HEK293 (cell line): ENCODE results near the gene ADAMTS19.

Experiments used
- CTCF ChIA-PET: fragments of 350-600 bp; formaldehyde crosslinking; extraction: SDS; loops from one replicate; lab custom pipeline; 2021; ENCODE audit warnings: antibody characterized with exemption; lab: Yijun Ruan, JAX
- POLR2A ChIA-PET: fragments of 300-600 bp; formaldehyde crosslinking; extraction: SDS; loops from one replicate; lab custom pipeline; 2020; ENCODE audit warnings: antibody characterized with exemption, inconsistent platforms; lab: Yijun Ruan, JAX
- H3K27ac ChIP-seq: fragments of 200-500 bp; sonication (Bioruptor generic); 2 replicates; pipeline ENCODE4 v1.5.1; 2014; ENCODE audit warnings: low read depth, low read length, control low read depth, inconsistent platforms; ENCODE audit errors: extremely low read depth
- H3K36me3 ChIP-seq, 2 experiments: fragments of 200-500 bp in 1 of 2; sonication (Bioruptor generic) in 1 of 2; 1 replicate in 1 of 2; 2 replicates in 1 of 2; pipeline ENCODE4 v1.5.1; 2014 to 2017; ENCODE audit warnings: inconsistent platforms in 2 of 2, low read length in 2 of 2; ENCODE audit not compliant: control insufficient read depth in 2 of 2, insufficient read depth in 1 of 2
- H3K4me1 ChIP-seq: fragments of 200-500 bp; sonication (Bioruptor generic); 2 replicates; pipeline ENCODE4 v1.5.1; 2014; ENCODE audit warnings: mild to moderate bottlenecking, low read length, inconsistent platforms; ENCODE audit not compliant: control insufficient read depth, insufficient read depth
- H3K4me3 ChIP-seq: 2 replicates; pipeline ENCODE4 v1.5.1; 2011; ENCODE audit warnings: low read depth, mild to moderate bottlenecking, control low read depth, low read length, moderate library complexity
- H3K9me3 ChIP-seq: fragments of 200-500 bp; sonication (Bioruptor generic); 2 replicates; pipeline ENCODE4 v1.5.1; 2014; ENCODE audit warnings: low read depth, low read length, inconsistent platforms; ENCODE audit not compliant: control insufficient read depth, insufficient read depth
- BCL11B ChIP-seq: fragments of 450-650 bp; formaldehyde crosslinking; IDR thresholded peaks from 2 replicates; pipeline ENCODE4 v1.5.1; 2016; ENCODE audit warnings: low read depth, missing biosample characterization, missing genetic modification characterization
- ZBTB11 ChIP-seq: fragments of 450-650 bp; formaldehyde crosslinking; conservative IDR thresholded peaks from 2 replicates; pipeline ENCODE4 v1.5.1; 2016; ENCODE audit warnings: low read depth, missing biosample characterization, missing genetic modification characterization
- ZBTB20 ChIP-seq: fragments of 450-650 bp; formaldehyde crosslinking; IDR thresholded peaks from 2 replicates; pipeline ENCODE4 v1.5.1; 2016; ENCODE audit warnings: missing biosample characterization, missing genetic modification characterization
- ZNF175 ChIP-seq: fragments of 450-650 bp; formaldehyde crosslinking; IDR thresholded peaks from 2 replicates; pipeline ENCODE4 v1.5.1; 2016; ENCODE audit warnings: missing biosample characterization, missing genetic modification characterization
- ZNF529 ChIP-seq: fragments of 450-650 bp; formaldehyde crosslinking; IDR thresholded peaks from 2 replicates; pipeline ENCODE4 v1.5.1; 2017; ENCODE audit warnings: missing genetic modification characterization, missing biosample characterization; ENCODE audit not compliant: insufficient replicate concordance
- ZNF585B ChIP-seq: fragments of 450-650 bp; formaldehyde crosslinking; IDR thresholded peaks from 2 replicates; pipeline ENCODE4 v1.5.1; 2016; ENCODE audit warnings: missing biosample characterization, missing genetic modification characterization
- TF ChIP-seq, protein P1 (sequence below): fragments of 450-650 bp; formaldehyde crosslinking; IDR thresholded peaks from 2 replicates; pipeline ENCODE4 v1.5.1; 2016; ENCODE audit warnings: missing biosample characterization, missing genetic modification characterization, borderline replicate concordance
- TF ChIP-seq, protein P2 (sequence below): fragments of 450-650 bp; formaldehyde crosslinking; IDR thresholded peaks from 2 replicates; pipeline ENCODE4 v1.5.1; 2016; ENCODE audit warnings: missing biosample characterization, missing genetic modification characterization
- TF ChIP-seq, protein P3 (sequence below): fragments of 450-650 bp; formaldehyde crosslinking; IDR thresholded peaks from 2 replicates; pipeline ENCODE4 v1.5.1; 2016; ENCODE audit warnings: missing biosample characterization, missing genetic modification characterization

ADAMTS19 gene

DNA sequence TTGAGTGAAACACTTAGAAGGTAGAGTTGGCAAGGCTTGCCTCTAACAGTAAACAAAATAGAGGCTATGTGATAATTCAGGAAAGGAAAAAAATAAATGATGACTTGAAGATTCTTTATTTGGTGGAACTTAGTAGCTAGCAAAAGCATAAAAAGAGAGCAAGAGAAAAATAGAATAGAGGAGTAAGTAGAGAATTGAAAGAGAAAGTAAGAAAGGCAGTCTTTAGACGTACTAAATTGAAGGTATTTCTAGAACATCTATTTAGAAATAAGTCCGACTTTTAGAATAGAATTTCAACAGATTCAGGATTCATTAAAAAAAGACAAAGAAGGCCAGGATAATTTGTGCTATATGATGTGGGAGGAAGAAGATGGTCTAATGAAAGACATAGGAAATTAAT lies 159.7 kb downstream of the ADAMTS19 start:
- H3K4me1 ChIP-seq: no peaks in the 10 kb centered on the region

GRCh38 chr5:129622531-129622930 lies 162.4 kb downstream of the ADAMTS19 start:
- no peaks in the 10 kb centered on the region for H3K9me3 ChIP-seq
- ChIA-PET POLR2A (no interaction called here), CTCF (no interaction called here)
- no peak overlapping the region for H3K4me3 ChIP-seq
- no peaks in the 10 kb centered on the region for H3K36me3 ChIP-seq
- H3K4me1 ChIP-seq: no peaks in the 10 kb centered on the region
- TF ChIP-seq, protein P1, sequence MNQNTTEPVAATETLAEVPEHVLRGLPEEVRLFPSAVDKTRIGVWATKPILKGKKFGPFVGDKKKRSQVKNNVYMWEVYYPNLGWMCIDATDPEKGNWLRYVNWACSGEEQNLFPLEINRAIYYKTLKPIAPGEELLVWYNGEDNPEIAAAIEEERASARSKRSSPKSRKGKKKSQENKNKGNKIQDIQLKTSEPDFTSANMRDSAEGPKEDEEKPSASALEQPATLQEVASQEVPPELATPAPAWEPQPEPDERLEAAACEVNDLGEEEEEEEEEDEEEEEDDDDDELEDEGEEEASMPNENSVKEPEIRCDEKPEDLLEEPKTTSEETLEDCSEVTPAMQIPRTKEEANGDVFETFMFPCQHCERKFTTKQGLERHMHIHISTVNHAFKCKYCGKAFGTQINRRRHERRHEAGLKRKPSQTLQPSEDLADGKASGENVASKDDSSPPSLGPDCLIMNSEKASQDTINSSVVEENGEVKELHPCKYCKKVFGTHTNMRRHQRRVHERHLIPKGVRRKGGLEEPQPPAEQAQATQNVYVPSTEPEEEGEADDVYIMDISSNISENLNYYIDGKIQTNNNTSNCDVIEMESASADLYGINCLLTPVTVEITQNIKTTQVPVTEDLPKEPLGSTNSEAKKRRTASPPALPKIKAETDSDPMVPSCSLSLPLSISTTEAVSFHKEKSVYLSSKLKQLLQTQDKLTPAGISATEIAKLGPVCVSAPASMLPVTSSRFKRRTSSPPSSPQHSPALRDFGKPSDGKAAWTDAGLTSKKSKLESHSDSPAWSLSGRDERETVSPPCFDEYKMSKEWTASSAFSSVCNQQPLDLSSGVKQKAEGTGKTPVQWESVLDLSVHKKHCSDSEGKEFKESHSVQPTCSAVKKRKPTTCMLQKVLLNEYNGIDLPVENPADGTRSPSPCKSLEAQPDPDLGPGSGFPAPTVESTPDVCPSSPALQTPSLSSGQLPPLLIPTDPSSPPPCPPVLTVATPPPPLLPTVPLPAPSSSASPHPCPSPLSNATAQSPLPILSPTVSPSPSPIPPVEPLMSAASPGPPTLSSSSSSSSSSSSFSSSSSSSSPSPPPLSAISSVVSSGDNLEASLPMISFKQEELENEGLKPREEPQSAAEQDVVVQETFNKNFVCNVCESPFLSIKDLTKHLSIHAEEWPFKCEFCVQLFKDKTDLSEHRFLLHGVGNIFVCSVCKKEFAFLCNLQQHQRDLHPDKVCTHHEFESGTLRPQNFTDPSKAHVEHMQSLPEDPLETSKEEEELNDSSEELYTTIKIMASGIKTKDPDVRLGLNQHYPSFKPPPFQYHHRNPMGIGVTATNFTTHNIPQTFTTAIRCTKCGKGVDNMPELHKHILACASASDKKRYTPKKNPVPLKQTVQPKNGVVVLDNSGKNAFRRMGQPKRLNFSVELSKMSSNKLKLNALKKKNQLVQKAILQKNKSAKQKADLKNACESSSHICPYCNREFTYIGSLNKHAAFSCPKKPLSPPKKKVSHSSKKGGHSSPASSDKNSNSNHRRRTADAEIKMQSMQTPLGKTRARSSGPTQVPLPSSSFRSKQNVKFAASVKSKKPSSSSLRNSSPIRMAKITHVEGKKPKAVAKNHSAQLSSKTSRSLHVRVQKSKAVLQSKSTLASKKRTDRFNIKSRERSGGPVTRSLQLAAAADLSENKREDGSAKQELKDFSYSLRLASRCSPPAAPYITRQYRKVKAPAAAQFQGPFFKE (tag by site-specific recombination): no peak
- TF ChIP-seq, protein P2, sequence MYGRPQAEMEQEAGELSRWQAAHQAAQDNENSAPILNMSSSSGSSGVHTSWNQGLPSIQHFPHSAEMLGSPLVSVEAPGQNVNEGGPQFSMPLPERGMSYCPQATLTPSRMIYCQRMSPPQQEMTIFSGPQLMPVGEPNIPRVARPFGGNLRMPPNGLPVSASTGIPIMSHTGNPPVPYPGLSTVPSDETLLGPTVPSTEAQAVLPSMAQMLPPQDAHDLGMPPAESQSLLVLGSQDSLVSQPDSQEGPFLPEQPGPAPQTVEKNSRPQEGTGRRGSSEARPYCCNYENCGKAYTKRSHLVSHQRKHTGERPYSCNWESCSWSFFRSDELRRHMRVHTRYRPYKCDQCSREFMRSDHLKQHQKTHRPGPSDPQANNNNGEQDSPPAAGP (tag by site-specific recombination): no peak
- TF ChIP-seq, protein P3, sequence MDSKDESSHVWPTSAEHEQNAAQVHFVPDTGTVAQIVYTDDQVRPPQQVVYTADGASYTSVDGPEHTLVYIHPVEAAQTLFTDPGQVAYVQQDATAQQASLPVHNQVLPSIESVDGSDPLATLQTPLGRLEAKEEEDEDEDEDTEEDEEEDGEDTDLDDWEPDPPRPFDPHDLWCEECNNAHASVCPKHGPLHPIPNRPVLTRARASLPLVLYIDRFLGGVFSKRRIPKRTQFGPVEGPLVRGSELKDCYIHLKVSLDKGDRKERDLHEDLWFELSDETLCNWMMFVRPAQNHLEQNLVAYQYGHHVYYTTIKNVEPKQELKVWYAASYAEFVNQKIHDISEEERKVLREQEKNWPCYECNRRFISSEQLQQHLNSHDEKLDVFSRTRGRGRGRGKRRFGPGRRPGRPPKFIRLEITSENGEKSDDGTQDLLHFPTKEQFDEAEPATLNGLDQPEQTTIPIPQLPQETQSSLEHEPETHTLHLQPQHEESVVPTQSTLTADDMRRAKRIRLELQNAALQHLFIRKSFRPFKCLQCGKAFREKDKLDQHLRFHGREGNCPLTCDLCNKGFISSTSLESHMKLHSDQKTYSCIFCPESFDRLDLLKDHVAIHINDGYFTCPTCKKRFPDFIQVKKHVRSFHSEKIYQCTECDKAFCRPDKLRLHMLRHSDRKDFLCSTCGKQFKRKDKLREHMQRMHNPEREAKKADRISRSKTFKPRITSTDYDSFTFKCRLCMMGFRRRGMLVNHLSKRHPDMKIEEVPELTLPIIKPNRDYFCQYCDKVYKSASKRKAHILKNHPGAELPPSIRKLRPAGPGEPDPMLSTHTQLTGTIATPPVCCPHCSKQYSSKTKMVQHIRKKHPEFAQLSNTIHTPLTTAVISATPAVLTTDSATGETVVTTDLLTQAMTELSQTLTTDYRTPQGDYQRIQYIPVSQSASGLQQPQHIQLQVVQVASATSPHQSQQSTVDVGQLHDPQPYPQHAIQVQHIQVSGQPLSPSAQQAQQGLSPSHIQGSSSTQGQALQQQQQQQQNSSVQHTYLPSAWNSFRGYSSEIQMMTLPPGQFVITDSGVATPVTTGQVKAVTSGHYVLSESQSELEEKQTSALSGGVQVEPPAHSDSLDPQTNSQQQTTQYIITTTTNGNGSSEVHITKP (tag by site-specific recombination): no peak
- TF ChIP-seq ZNF529: no peak
- TF ChIP-seq ZNF585B: no peak
- no peak for TF ChIP-seq ZNF175
- H3K27ac ChIP-seq: no peak overlapping the region

More for the DNA sequence above, 159.7 kb downstream of the ADAMTS19 start:
- no peak overlapping the region for H3K27ac ChIP-seq
- POLR2A ChIA-PET: no interaction called here
- H3K9me3 ChIP-seq: no peaks in the 10 kb centered on the region
- TF ChIP-seq, protein P2 (tag by site-specific recombination): no peak
- TF ChIP-seq ZBTB11 (tag by site-specific recombination) (no peak), ZBTB20 (tag by site-specific recombination) (no peak), BCL11B (no peak)
- TF ChIP-seq, all 188 proteins: peak for 0
- Histone ChIP-seq H3K4me3 (no peak overlapping the region), H3K36me3 (no peaks in the 10 kb centered on the region)
- CTCF ChIA-PET: no interaction called here
